ENCODE data around the gene LIMS3. TPM values are rescaled to one million over a fixed set of nuclear protein-coding genes. Genes with fewer than 3 reads are reported as not detected.
"Not testable (repeated sequence)": the region's sequence is repeated elsewhere in the genome, so short reads cannot be mapped to it uniquely, and the experiment has no call there.

LIMS3 gene
- total RNA-seq, 1 donor from 2014 or later = 21.9 TPM

- H3K9me3 ChIP-seq; H3K4me1 ChIP-seq; H3K36me3 ChIP-seq; H3K27ac ChIP-seq; H3K27me3 ChIP-seq; H3K4me3 ChIP-seq; DNase-seq (ENCODE audit: low spot score in 2 of 2); intact Hi-C loops (cut with DNase I): not testable (repeated sequence)
Measured at GRCh38 chr2:109950146-109950843, 51.8 kb downstream of the LIMS3 start.

GRCh38 chr2:109963942-109964341 is 65.5 kb downstream of the LIMS3 start:
- H3K27ac ChIP-seq; intact Hi-C loops (cut with DNase I); H3K9me3 ChIP-seq; DNase-seq (ENCODE audit: low spot score in 2 of 2); H3K36me3 ChIP-seq; H3K27me3 ChIP-seq; H3K4me1 ChIP-seq; H3K4me3 ChIP-seq: not testable (repeated sequence)

- H3K4me3 ChIP-seq; H3K9me3 ChIP-seq; intact Hi-C loops (cut with DNase I); H3K27ac ChIP-seq; DNase-seq (ENCODE audit: low spot score in 2 of 2); H3K27me3 ChIP-seq; H3K4me1 ChIP-seq; H3K36me3 ChIP-seq: not testable (repeated sequence)
Measured at GRCh38 chr2:109965482-109965881, 67.0 kb downstream of the LIMS3 start.

- intact Hi-C loops (cut with DNase I); H3K9me3 ChIP-seq; H3K4me1 ChIP-seq; H3K36me3 ChIP-seq; DNase-seq (ENCODE audit: low spot score in 2 of 2); H3K4me3 ChIP-seq; H3K27me3 ChIP-seq; H3K27ac ChIP-seq: not testable (repeated sequence)
Measured at GRCh38 chr2:109966107-109966736, 67.7 kb downstream of the LIMS3 start.

GRCh38 chr2:109966858-109967257 is 68.4 kb downstream of the LIMS3 start:
- intact Hi-C loops (cut with DNase I); H3K27me3 ChIP-seq; H3K36me3 ChIP-seq; H3K9me3 ChIP-seq; H3K4me1 ChIP-seq; H3K27ac ChIP-seq; DNase-seq (ENCODE audit: low spot score in 2 of 2); H3K4me3 ChIP-seq: not testable (repeated sequence)

- intact Hi-C loops (cut with DNase I); H3K36me3 ChIP-seq; DNase-seq (ENCODE audit: low spot score in 2 of 2); H3K9me3 ChIP-seq; H3K27me3 ChIP-seq; H3K27ac ChIP-seq; H3K4me3 ChIP-seq; H3K4me1 ChIP-seq: not testable (repeated sequence)
Measured at GRCh38 chr2:109969864-109970263, 71.4 kb downstream of the LIMS3 start.

GRCh38 chr2:109971710-109972109 is 73.2 kb downstream of the LIMS3 start:
- intact Hi-C loops (cut with DNase I); H3K4me3 ChIP-seq; H3K27me3 ChIP-seq; H3K27ac ChIP-seq; H3K9me3 ChIP-seq; H3K4me1 ChIP-seq; DNase-seq (ENCODE audit: low spot score in 2 of 2); H3K36me3 ChIP-seq: not testable (repeated sequence)

Other genes starting within 250 kb of the LIMS3 start
- 4.2 TPM for gene RGPD5, start 104.4 kb upstream of the LIMS3 start, total RNA-seq
- 38.5 TPM for gene MALL, start 217.1 kb downstream of the LIMS3 start, total RNA-seq

Measured in ascending aorta (tissue), 2 donors.